Astrocyte of the spinal cord (primary cell): ENCODE measurements around the gene RREB1.

ENCODE experiments used
- DNase-seq: peaks from one replicate; pipeline ENCODE4 v3.0.0; 2011; ENCODE audit warnings: low read depth, low spot score
- H3K4me3 ChIP-seq: 2 replicates; pipeline ENCODE4 v1.5.1; 2011; ENCODE audit warnings: low read depth, mild to moderate bottlenecking, low read length, moderate library complexity
- CTCF ChIP-seq: IDR thresholded peaks from 2 replicates; pipeline ENCODE4 v1.5.1; 2012; ENCODE audit warnings: low read depth, mild to moderate bottlenecking, low read length, inconsistent platforms
- in situ Hi-C: cut with HindIII; loops from 2 replicates; pipeline ENCODE4 v1.10.0; 2017; ENCODE audit warnings: low sequenced_read_pairs

Gene RREB1

GRCh38 chr6:7239590-7239948 is 131.8 kb downstream of the RREB1 start:
- in situ Hi-C loops: no loop called here
- no peak for DNase-seq
- TF ChIP-seq CTCF: no peak
- no peak overlapping the region for H3K4me3 ChIP-seq

- no peak for TF ChIP-seq CTCF
- in situ Hi-C loops: no loop called here
- no peak for DNase-seq
- H3K4me3 ChIP-seq: no peak overlapping the region
Measured at GRCh38 chr6:7240351-7240750, 132.6 kb downstream of the RREB1 start.

GRCh38 chr6:7241160-7241559 is 133.4 kb downstream of the RREB1 start:
- TF ChIP-seq CTCF: no peak

GRCh38 chr6:7241709-7242645 is 134.2 kb downstream of the RREB1 start:
- H3K4me3 ChIP-seq: no peak overlapping the region
- DNase-seq: peak; percentile 52
- in situ Hi-C loops: no loop called here
- no peak for TF ChIP-seq CTCF

More at GRCh38 chr6:7241160-7241559, 133.4 kb downstream of the RREB1 start:
- no peak overlapping the region for H3K4me3 ChIP-seq
- DNase-seq: no peak
- in situ Hi-C loops: no loop called here

- DNase-seq: no peak
- in situ Hi-C loops: no loop called here
- H3K4me3 ChIP-seq: no peak overlapping the region
- TF ChIP-seq CTCF: no peak
Measured at GRCh38 chr6:7242835-7243178, 135.0 kb downstream of the RREB1 start.

GRCh38 chr6:7243179-7243981 is 135.6 kb downstream of the RREB1 start:
- DNase-seq: peak; percentile 71
- peak; percentile 87 for TF ChIP-seq CTCF
- in situ Hi-C loops: no loop called here
- no peak overlapping the region for H3K4me3 ChIP-seq
